PFSK-1 (cell line): ENCODE results near the gene CLEC16A.

Experiments used
- POLR2AphosphoS5 ChIP-seq: IDR thresholded peaks from 2 replicates; pipeline ENCODE4 v1.6.1; 2012; ENCODE audit warnings: low read depth, mild to moderate bottlenecking, control low read depth, low read length, moderate library complexity
- REST ChIP-seq, 2 experiments: IDR thresholded peaks; 2 replicates each; pipeline versions ENCODE4 v1.6.1 to v1.8.0; 2011 to 2012; ENCODE audit warnings: low read depth in 2 of 2, low read length in 2 of 2, control low read depth in 1 of 2, inconsistent platforms in 1 of 2, mild to moderate bottlenecking in 1 of 2, moderate library complexity in 1 of 2; ENCODE audit not compliant: insufficient read depth in 1 of 2
- SIN3A ChIP-seq: IDR thresholded peaks from 2 replicates; pipeline ENCODE4 v1.6.1; 2012; ENCODE audit warnings: mild to moderate bottlenecking, low read length, moderate library complexity, borderline replicate concordance; ENCODE audit not compliant: insufficient read depth
- TAF1 ChIP-seq: IDR thresholded peaks from 2 replicates; pipeline ENCODE4 v1.6.1; 2012; ENCODE audit warnings: low read length, control low read depth, borderline replicate concordance; ENCODE audit not compliant: insufficient read depth

- no peak for TF ChIP-seq SIN3A
- TF ChIP-seq POLR2AphosphoS5, result no peak
- no peak for TF ChIP-seq TAF1
- no peak for TF ChIP-seq REST (IDR thresholded peaks at IDR 0.05; ENCODE audit: insufficient read depth in 1 of 2, low read depth in 2 of 2, low read length in 2 of 2)
Measured at GRCh38 chr16:11012841-11013240, 68.5 kb downstream of the CLEC16A start.
